Large intestine (tissue), 3 donors: ENCODE data around the gene ATP13A3. TPM values are rescaled to one million over a fixed set of nuclear protein-coding genes. Genes with fewer than 3 reads are reported as not detected.
A peak's percentile ranks its signal among the peaks of the same experiment; 100 is the strongest.

Source experiments
- DNase-seq, 2 donors: peaks; one replicate each; pipeline versions ENCODE4 v3.0.0 to v3.0.0-alpha.2; 2013
- H3K27ac ChIP-seq: one replicate; pipeline ENCODE4 v1.5.1; 2013; ENCODE audit warnings: low read length
- H3K27me3 ChIP-seq: 2 replicates; pipeline ENCODE4 v1.6.1; 2013; ENCODE audit warnings: low read length; ENCODE audit not compliant: control insufficient read depth, insufficient read depth
- H3K36me3 ChIP-seq: 2 replicates; pipeline ENCODE4 v1.6.1; 2013; ENCODE audit warnings: low read length; ENCODE audit not compliant: control insufficient read depth, insufficient read depth
- H3K4me1 ChIP-seq: one replicate; pipeline ENCODE4 v1.6.1; 2013; ENCODE audit warnings: low read length; ENCODE audit not compliant: control insufficient read depth, insufficient read depth
- H3K4me3 ChIP-seq: one replicate; pipeline ENCODE4 v1.5.1; 2013; ENCODE audit warnings: low read length
- H3K9me3 ChIP-seq: one replicate; pipeline ENCODE4 v1.6.1; 2013; ENCODE audit warnings: mild to moderate bottlenecking, low read depth, low read length, moderate library complexity; ENCODE audit not compliant: control insufficient read depth
- WGBS: methylation state at CpG from one replicate; pipeline ENCODE4 v1.1.5; 2013; ENCODE audit warnings: low lambda C conversion rate; ENCODE audit not compliant: insufficient coverage; 5-methylcytosine and 5-hydroxymethylcytosine counted together
- polyA plus RNA-seq: library from polyadenylated mRNA; unstranded; fragments of 120-200 nt; gene quantifications from one replicate; pipeline ENCODE4 v1.2.1, GENCODE V29; 2013

The ATP13A3 gene
- polyA plus RNA-seq, 1 donor = 64.6 TPM

- peaks cover 46% of the 10 kb centered on the region for H3K36me3 ChIP-seq
- no peaks in the 10 kb centered on the region for H3K4me1 ChIP-seq
- H3K27me3 ChIP-seq = no peaks in the 10 kb centered on the region
- no peak overlapping the region for H3K4me3 ChIP-seq
- H3K27ac ChIP-seq = no peak overlapping the region
- no peak for DNase-seq
- 55% methylated on average over 2 of the region's 4 CpGs for WGBS
- no peaks in the 10 kb centered on the region for H3K9me3 ChIP-seq
Observed at GRCh38 chr3:194446754-194447153, 40.0 kb downstream of the ATP13A3 start.

GRCh38 chr3:194446172-194446571 is 40.6 kb downstream of the ATP13A3 start:
- no peak for DNase-seq
- no peaks in the 10 kb centered on the region for H3K4me1 ChIP-seq
- H3K9me3 ChIP-seq = no peaks in the 10 kb centered on the region
- H3K27me3 ChIP-seq = no peaks in the 10 kb centered on the region
- H3K36me3 ChIP-seq = peaks cover 44% of the 10 kb centered on the region
- H3K27ac ChIP-seq = no peak overlapping the region
- WGBS = no CpG with 5 or more reads among the region's 13 CpGs
- no peak overlapping the region for H3K4me3 ChIP-seq

- Histone ChIP-seq H3K4me1 (no peaks in the 10 kb centered on the region), H3K9me3 (no peaks in the 10 kb centered on the region), H3K27me3 (no peaks in the 10 kb centered on the region), H3K36me3 (peaks cover 39% of the 10 kb centered on the region), H3K4me3 (no peak overlapping the region), H3K27ac (no peak overlapping the region)
- DNase-seq = no peak
- WGBS = 100% methylated on average over 1 of the region's 2 CpGs
Observed at GRCh38 chr3:194443901-194444300, 42.9 kb downstream of the ATP13A3 start.

- 0% methylated on average over 1 of the region's 2 CpGs for WGBS
- Histone ChIP-seq H3K36me3 (peaks cover 53% of the 10 kb centered on the region), H3K27me3 (no peaks in the 10 kb centered on the region), H3K27ac (no peak overlapping the region), H3K4me1 (no peaks in the 10 kb centered on the region), H3K9me3 (no peaks in the 10 kb centered on the region), H3K4me3 (no peak overlapping the region)
- DNase-seq = no peak
Observed at GRCh38 chr3:194440756-194441155, 46.0 kb downstream of the ATP13A3 start.

GRCh38 chr3:194439881-194440550 is 46.8 kb downstream of the ATP13A3 start:
- no peak overlapping the region for H3K27ac ChIP-seq
- DNase-seq = peak in 1 of 2 donors; percentile 8
- H3K36me3 ChIP-seq = peaks cover 58% of the 10 kb centered on the region
- 46% methylated on average over 2 of the region's 6 CpGs for WGBS
- H3K4me3 ChIP-seq = no peak overlapping the region
- H3K9me3 ChIP-seq = no peaks in the 10 kb centered on the region
- H3K27me3 ChIP-seq = no peaks in the 10 kb centered on the region
- H3K4me1 ChIP-seq = no peaks in the 10 kb centered on the region

GRCh38 chr3:194434503-194434902 is 52.3 kb downstream of the ATP13A3 start:
- no peak overlapping the region for H3K27ac ChIP-seq
- no CpG with 5 or more reads among the region's 3 CpGs for WGBS
- no peaks in the 10 kb centered on the region for H3K27me3 ChIP-seq
- H3K4me3 ChIP-seq = no peak overlapping the region
- no peaks in the 10 kb centered on the region for H3K4me1 ChIP-seq
- peaks cover 67% of the 10 kb centered on the region for H3K36me3 ChIP-seq
- no peaks in the 10 kb centered on the region for H3K9me3 ChIP-seq
- no peak for DNase-seq

GRCh38 chr3:194431554-194431953 is 55.2 kb downstream of the ATP13A3 start:
- Histone ChIP-seq H3K9me3 (no peaks in the 10 kb centered on the region), H3K4me1 (no peaks in the 10 kb centered on the region), H3K4me3 (no peak overlapping the region), H3K36me3 (peaks cover 55% of the 10 kb centered on the region), H3K27ac (no peak overlapping the region), H3K27me3 (no peaks in the 10 kb centered on the region)
- no peak for DNase-seq
- 100% methylated on average over 2 of the region's 5 CpGs for WGBS

GRCh38 chr3:194425399-194425798 is 61.4 kb downstream of the ATP13A3 start:
- no peak for DNase-seq
- no peaks in the 10 kb centered on the region for H3K9me3 ChIP-seq
- H3K4me3 ChIP-seq = no peak overlapping the region
- H3K4me1 ChIP-seq = no peaks in the 10 kb centered on the region
- H3K36me3 ChIP-seq = peaks cover 36% of the 10 kb centered on the region
- 100% methylated on average over 1 of the region's 4 CpGs for WGBS
- no peak overlapping the region for H3K27ac ChIP-seq
- H3K27me3 ChIP-seq = no peaks in the 10 kb centered on the region

GRCh38 chr3:194424953-194425352 is 61.8 kb downstream of the ATP13A3 start:
- Histone ChIP-seq H3K9me3 (no peaks in the 10 kb centered on the region), H3K4me3 (no peak overlapping the region), H3K36me3 (peaks cover 33% of the 10 kb centered on the region), H3K27me3 (no peaks in the 10 kb centered on the region), H3K4me1 (no peaks in the 10 kb centered on the region), H3K27ac (no peak overlapping the region)
- DNase-seq = no peak
- 100% methylated on average over 1 of the region's 7 CpGs for WGBS

GRCh38 chr3:194424373-194424772 is 62.4 kb downstream of the ATP13A3 start:
- no peak for DNase-seq
- H3K9me3 ChIP-seq = no peaks in the 10 kb centered on the region
- no peaks in the 10 kb centered on the region for H3K27me3 ChIP-seq
- peaks cover 28% of the 10 kb centered on the region for H3K36me3 ChIP-seq
- no peak overlapping the region for H3K4me3 ChIP-seq
- WGBS = no CpG with 5 or more reads among the region's 1 CpG
- H3K27ac ChIP-seq = no peak overlapping the region
- H3K4me1 ChIP-seq = no peaks in the 10 kb centered on the region

GRCh38 chr3:194423317-194423716 is 63.5 kb downstream of the ATP13A3 start:
- no peaks in the 10 kb centered on the region for H3K4me1 ChIP-seq
- H3K9me3 ChIP-seq = no peaks in the 10 kb centered on the region
- H3K36me3 ChIP-seq = peaks cover 29% of the 10 kb centered on the region
- no peaks in the 10 kb centered on the region for H3K27me3 ChIP-seq
- no peak for DNase-seq
- no peak overlapping the region for H3K27ac ChIP-seq
- WGBS = no CpG with 5 or more reads among the region's 3 CpGs
- no peak overlapping the region for H3K4me3 ChIP-seq
